HG03060 (cell line): ENCODE data around the gene ZNF160.

Experiments
- ATAC-seq: cut with Tn5 transposase; IDR thresholded peaks from one replicate; pipeline ENCODE4 v1.9.1; 2021; ENCODE audit warnings: low read depth, moderate number of reproducible peaks; ENCODE audit not compliant: unreplicated experiment

The ZNF160 gene

GRCh38 chr19:53094754-53095575 lies 8.3 kb downstream of the ZNF160 start:
- ATAC-seq, result no peak

- ATAC-seq, result no peak
Observed at GRCh38 chr19:53092723-53093122, 10.5 kb downstream of the ZNF160 start.

- no peak for ATAC-seq
Observed at GRCh38 chr19:53091413-53092254, 11.6 kb downstream of the ZNF160 start.

- ATAC-seq, result no peak
Observed at GRCh38 chr19:53088091-53088490, 15.1 kb downstream of the ZNF160 start.

- no peak for ATAC-seq
Observed at GRCh38 chr19:53086949-53087348, 16.3 kb downstream of the ZNF160 start.

- no peak for ATAC-seq
Observed at GRCh38 chr19:53085496-53085895, 17.7 kb downstream of the ZNF160 start.

GRCh38 chr19:53082929-53083328 lies 20.3 kb downstream of the ZNF160 start:
- no peak for ATAC-seq

- no peak for ATAC-seq
Observed at GRCh38 chr19:53079313-53079924, 23.8 kb downstream of the ZNF160 start.

- ATAC-seq, result no peak
Observed at GRCh38 chr19:53078668-53079067, 24.6 kb downstream of the ZNF160 start.

GRCh38 chr19:53076984-53077383 lies 26.2 kb downstream of the ZNF160 start:
- no peak for ATAC-seq

- no peak for ATAC-seq
Observed at GRCh38 chr19:53068834-53069233, 34.4 kb downstream of the ZNF160 start.

GRCh38 chr19:53068199-53068598 lies 35.0 kb downstream of the ZNF160 start:
- ATAC-seq, result no peak

GRCh38 chr19:53057904-53058580 lies 45.2 kb downstream of the ZNF160 start:
- no peak for ATAC-seq

- ATAC-seq, result no peak
Observed at GRCh38 chr19:53055117-53055516, 48.1 kb downstream of the ZNF160 start.

GRCh38 chr19:53047379-53047778 lies 55.8 kb downstream of the ZNF160 start:
- no peak for ATAC-seq

- ATAC-seq, result no peak
Observed at GRCh38 chr19:53045536-53045935, 57.7 kb downstream of the ZNF160 start.

GRCh38 chr19:53041366-53041765 lies 61.9 kb downstream of the ZNF160 start:
- ATAC-seq, result no peak

- no peak for ATAC-seq
Observed at GRCh38 chr19:53037101-53038097, 65.8 kb downstream of the ZNF160 start.

- no peak for ATAC-seq
Observed at GRCh38 chr19:53034948-53035675, 68.1 kb downstream of the ZNF160 start.
